ENCODE measurements around the gene SLC38A11. TPM values are rescaled to one million over a fixed set of nuclear protein-coding genes. Genes with fewer than 3 reads are reported as not detected.
A peak's percentile ranks its signal among the peaks of the same experiment; 100 is the strongest.

SLC38A11 gene
- total and polyA plus RNA-seq, 2 experiments from 2014 or later = not detected

DNA sequence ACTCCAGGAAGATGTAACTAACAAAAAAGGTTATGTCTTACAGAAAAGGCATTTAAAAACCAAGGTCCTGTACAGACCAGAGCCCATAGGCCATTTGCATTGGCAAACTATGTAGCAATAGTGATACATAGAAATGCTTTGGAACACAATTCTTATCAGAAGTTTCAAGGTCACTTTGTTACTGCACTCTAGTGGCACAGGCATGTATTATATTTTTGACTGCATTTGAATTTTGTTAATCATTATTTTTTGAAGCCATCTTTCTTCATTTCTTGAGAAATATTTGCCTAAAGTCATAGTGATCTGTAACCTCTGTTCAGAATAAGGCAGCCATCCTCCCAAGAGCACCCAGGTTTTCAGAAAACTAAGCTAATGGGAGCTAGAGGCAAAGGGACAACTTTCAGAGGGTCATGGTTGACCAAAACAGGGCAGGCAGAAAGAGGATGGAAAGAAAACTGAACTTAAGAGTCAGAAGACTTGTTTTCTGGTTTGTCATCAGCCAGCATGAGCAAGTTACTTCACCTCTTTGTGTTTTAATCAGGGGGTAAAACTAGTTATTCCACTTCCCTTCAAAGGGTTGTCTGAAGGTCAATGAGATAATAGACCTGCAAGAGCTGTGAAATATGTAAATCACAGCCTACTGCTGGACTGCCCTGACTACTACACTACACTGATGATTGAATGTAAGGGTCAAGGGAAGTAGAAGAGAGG lies 41.5 kb downstream of the SLC38A11 start:
- no peaks in the 10 kb centered on the region for H3K36me3 Mint-ChIP-seq (ENCODE audit: low read depth)
- Histone ChIP-seq H2AFZ (peak overlapping the region; percentile 54; the same call in 1 of the 2 replicates), H4K20me1 (replicated peaks; ENCODE audit: insufficient read depth) (no peaks in the 10 kb centered on the region), H3K4me1 (ENCODE audit: insufficient read depth) (peaks cover 27% of the 10 kb centered on the region), H3K79me2 (replicated peaks; ENCODE audit: insufficient read depth) (no peaks in the 10 kb centered on the region), H3K4me2 (peak overlapping the region; percentile 58), H3F3A (replicated peaks; ENCODE audit: low read depth) (no peaks in the 10 kb centered on the region), H3K4me3 (0 out of 2 replicates have a peak overlapping the region, but pooled peaks have one; percentile 37), H3K27me3 (ENCODE audit: insufficient read depth) (no peaks in the 10 kb centered on the region), H3K36me3 (ENCODE audit: insufficient read depth) (no peaks in the 10 kb centered on the region), H3K27ac (ENCODE audit: low read depth) (peak overlapping the region; percentile 87), H3K9me2 (ENCODE audit: insufficient read depth) (no peaks in the 10 kb centered on the region)
- no peaks in the 10 kb centered on the region for H3K27me3 Mint-ChIP-seq (ENCODE audit: insufficient read depth, low read depth, poor library complexity)
- peak; percentile 46 for ATAC-seq
- H3K9me3 Mint-ChIP-seq = no peaks in the 10 kb centered on the region
- no peak for DNase-seq (ENCODE audit: low spot score)
- H3K4me3 Mint-ChIP-seq = no peak overlapping the region
- TF ChIP-seq CTCF (conservative IDR thresholded peaks at IDR 0.05; ENCODE audit: low read depth in 2 of 2) = peak in 1 of 2 experiments; percentile 18; a peak in 1 of 4 replicates
- TF ChIP-seq JUNB (IDR thresholded peaks at IDR 0.05; ENCODE audit: unreplicated experiment) = no peak
- peak overlapping the region; percentile 93 for H3K27ac Mint-ChIP-seq
- peaks cover 36% of the 10 kb centered on the region for H3K4me1 Mint-ChIP-seq

DNA sequence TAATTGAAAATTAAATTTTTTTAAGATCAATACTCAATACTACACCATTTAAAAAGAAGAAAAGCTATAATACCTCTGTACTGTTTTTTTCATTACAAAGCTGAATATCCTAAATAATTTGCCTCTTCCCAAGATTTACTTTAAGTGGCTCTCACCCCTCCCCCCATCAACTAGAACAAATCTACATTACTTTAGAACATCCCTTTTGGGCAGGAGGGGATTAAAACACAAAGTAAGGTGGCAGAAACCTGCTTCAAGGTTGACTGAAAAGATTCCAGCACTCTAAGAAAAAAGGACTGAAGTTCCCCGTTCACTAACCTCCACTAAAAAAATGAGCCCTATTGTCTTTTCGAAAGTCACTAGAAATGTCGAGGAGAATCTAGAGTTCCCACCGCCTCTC lies 42.3 kb downstream of the SLC38A11 start:
- Mint-ChIP-seq H3K4me3 (peak overlapping the region; percentile 54), H3K36me3 (ENCODE audit: low read depth) (no peaks in the 10 kb centered on the region), H3K27me3 (ENCODE audit: insufficient read depth, low read depth, poor library complexity) (no peaks in the 10 kb centered on the region), H3K27ac (peak overlapping the region; percentile 93), H3K4me1 (peaks cover 36% of the 10 kb centered on the region), H3K9me3 (no peaks in the 10 kb centered on the region)
- H3F3A ChIP-seq (replicated peaks; ENCODE audit: low read depth) = no peaks in the 10 kb centered on the region
- no peaks in the 10 kb centered on the region for H4K20me1 ChIP-seq (replicated peaks; ENCODE audit: insufficient read depth)
- 0 out of 2 replicates have a peak overlapping the region, but pooled peaks have one; percentile 19 for H2AFZ ChIP-seq
- H3K4me3 ChIP-seq = peak overlapping the region; percentile 37
- DNase-seq (ENCODE audit: low spot score) (peak; percentile 67), ATAC-seq (peak; percentile 75)
- H3K4me1 ChIP-seq (ENCODE audit: insufficient read depth) = peaks cover 27% of the 10 kb centered on the region
- no peaks in the 10 kb centered on the region for H3K36me3 ChIP-seq (ENCODE audit: insufficient read depth)
- no peaks in the 10 kb centered on the region for H3K9me2 ChIP-seq (ENCODE audit: insufficient read depth)
- no peaks in the 10 kb centered on the region for H3K79me2 ChIP-seq (replicated peaks; ENCODE audit: insufficient read depth)
- peak overlapping the region; percentile 87 for H3K27ac ChIP-seq (ENCODE audit: low read depth)
- no peaks in the 10 kb centered on the region for H3K27me3 ChIP-seq (ENCODE audit: insufficient read depth)
- peak overlapping the region; percentile 58 for H3K4me2 ChIP-seq
- TF ChIP-seq, protein P1, sequence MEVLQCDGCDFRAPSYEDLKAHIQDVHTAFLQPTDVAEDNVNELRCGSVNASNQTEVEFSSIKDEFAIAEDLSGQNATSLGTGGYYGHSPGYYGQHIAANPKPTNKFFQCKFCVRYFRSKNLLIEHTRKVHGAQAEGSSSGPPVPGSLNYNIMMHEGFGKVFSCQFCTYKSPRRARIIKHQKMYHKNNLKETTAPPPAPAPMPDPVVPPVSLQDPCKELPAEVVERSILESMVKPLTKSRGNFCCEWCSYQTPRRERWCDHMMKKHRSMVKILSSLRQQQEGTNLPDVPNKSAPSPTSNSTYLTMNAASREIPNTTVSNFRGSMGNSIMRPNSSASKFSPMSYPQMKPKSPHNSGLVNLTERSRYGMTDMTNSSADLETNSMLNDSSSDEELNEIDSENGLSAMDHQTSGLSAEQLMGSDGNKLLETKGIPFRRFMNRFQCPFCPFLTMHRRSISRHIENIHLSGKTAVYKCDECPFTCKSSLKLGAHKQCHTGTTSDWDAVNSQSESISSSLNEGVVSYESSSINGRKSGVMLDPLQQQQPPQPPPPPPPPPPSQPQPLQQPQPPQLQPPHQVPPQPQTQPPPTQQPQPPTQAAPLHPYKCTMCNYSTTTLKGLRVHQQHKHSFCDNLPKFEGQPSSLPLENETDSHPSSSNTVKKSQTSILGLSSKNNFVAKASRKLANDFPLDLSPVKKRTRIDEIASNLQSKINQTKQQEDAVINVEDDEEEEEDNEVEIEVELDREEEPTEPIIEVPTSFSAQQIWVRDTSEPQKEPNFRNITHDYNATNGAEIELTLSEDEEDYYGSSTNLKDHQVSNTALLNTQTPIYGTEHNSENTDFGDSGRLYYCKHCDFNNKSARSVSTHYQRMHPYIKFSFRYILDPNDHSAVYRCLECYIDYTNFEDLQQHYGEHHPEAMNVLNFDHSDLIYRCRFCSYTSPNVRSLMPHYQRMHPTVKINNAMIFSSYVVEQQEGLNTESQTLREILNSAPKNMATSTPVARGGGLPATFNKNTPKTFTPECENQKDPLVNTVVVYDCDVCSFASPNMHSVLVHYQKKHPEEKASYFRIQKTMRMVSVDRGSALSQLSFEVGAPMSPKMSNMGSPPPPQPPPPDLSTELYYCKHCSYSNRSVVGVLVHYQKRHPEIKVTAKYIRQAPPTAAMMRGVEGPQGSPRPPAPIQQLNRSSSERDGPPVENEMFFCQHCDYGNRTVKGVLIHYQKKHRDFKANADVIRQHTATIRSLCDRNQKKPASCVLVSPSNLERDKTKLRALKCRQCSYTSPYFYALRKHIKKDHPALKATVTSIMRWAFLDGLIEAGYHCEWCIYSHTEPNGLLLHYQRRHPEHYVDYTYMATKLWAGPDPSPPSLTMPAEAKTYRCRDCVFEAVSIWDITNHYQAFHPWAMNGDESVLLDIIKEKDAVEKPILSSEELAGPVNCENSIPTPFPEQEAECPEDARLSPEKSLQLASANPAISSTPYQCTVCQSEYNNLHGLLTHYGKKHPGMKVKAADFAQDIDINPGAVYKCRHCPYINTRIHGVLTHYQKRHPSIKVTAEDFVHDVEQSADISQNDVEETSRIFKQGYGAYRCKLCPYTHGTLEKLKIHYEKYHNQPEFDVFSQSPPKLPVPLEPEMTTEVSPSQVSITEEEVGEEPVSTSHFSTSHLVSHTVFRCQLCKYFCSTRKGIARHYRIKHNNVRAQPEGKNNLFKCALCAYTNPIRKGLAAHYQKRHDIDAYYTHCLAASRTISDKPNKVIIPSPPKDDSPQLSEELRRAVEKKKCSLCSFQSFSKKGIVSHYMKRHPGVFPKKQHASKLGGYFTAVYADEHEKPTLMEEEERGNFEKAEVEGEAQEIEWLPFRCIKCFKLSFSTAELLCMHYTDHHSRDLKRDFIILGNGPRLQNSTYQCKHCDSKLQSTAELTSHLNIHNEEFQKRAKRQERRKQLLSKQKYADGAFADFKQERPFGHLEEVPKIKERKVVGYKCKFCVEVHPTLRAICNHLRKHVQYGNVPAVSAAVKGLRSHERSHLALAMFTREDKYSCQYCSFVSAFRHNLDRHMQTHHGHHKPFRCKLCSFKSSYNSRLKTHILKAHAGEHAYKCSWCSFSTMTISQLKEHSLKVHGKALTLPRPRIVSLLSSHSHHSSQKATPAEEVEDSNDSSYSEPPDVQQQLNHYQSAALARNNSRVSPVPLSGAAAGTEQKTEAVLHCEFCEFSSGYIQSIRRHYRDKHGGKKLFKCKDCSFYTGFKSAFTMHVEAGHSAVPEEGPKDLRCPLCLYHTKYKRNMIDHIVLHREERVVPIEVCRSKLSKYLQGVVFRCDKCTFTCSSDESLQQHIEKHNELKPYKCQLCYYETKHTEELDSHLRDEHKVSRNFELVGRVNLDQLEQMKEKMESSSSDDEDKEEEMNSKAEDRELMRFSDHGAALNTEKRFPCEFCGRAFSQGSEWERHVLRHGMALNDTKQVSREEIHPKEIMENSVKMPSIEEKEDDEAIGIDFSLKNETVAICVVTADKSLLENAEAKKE (CRISPR knock-in tag; IDR thresholded peaks at IDR 0.05) = no peak
- TF ChIP-seq CREB1 (CRISPR knock-in tag; IDR thresholded peaks at IDR 0.05; ENCODE audit: low read depth) = no peak
- TF ChIP-seq EZH2phosphoT487 (IDR thresholded peaks at IDR 0.05; ENCODE audit: unreplicated experiment) = no peak
- TF ChIP-seq ZNF114 (CRISPR knock-in tag; IDR thresholded peaks at IDR 0.05) = no peak
- no peak for TF ChIP-seq ZNF331 (CRISPR knock-in tag; IDR thresholded peaks at IDR 0.05; ENCODE audit: low read depth)
- no peak for TF ChIP-seq ETS1 (IDR thresholded peaks at IDR 0.05)
- no peak for TF ChIP-seq JUNB (IDR thresholded peaks at IDR 0.05; ENCODE audit: unreplicated experiment)
- TF ChIP-seq EZH2 (IDR thresholded peaks at IDR 0.05; ENCODE audit: low read depth, unreplicated experiment) = no peak
- TF ChIP-seq NANOG (IDR thresholded peaks at IDR 0.05; ENCODE audit: borderline replicate concordance) = no peak

All from GM23338 (cell line).